VCaP (cell line): Measurements from ENCODE around the gene PRXL2B.
"Not testable (repeated sequence)": the region's sequence is repeated elsewhere in the genome, so short reads cannot be mapped to it uniquely, and the experiment has no call there.

Experiments
- H3K27ac ChIP-seq: fragments of 450-650 bp; 2 replicates; pipeline ENCODE4 v1.5.1; 2017
- TF ChIP-seq, protein P1 (sequence below): fragments of 450-650 bp; conservative IDR thresholded peaks from 2 replicates; pipeline ENCODE4 v1.5.1; 2017; ENCODE audit warnings: mild to moderate bottlenecking, moderate library complexity

Gene PRXL2B

DNA sequence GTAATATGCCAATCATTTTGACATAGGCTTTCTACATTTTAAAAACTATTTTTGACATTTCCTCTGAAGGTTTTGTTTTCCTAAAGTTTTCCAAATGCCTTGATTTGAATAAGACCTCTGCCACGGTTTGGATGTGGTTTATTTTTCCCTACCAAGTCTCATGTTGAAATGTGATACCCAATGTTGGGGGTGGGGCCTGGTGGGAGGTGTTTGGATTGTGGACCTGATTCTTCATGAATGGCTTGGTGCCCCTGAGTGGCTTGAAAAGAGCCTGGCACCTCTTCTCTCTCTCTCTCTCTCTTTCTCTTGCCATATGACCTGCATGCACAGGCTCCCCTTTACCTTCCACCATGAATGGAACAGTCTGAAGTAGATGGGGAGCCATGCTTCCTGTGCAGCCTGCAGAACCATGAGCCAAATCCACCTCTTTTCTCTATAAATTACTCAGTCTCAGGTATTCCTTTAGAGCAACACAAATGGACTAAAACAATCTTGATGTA lies 31.4 kb downstream of the PRXL2B start:
- H3K27ac ChIP-seq, result no peak overlapping the region
- TF ChIP-seq, protein P1, sequence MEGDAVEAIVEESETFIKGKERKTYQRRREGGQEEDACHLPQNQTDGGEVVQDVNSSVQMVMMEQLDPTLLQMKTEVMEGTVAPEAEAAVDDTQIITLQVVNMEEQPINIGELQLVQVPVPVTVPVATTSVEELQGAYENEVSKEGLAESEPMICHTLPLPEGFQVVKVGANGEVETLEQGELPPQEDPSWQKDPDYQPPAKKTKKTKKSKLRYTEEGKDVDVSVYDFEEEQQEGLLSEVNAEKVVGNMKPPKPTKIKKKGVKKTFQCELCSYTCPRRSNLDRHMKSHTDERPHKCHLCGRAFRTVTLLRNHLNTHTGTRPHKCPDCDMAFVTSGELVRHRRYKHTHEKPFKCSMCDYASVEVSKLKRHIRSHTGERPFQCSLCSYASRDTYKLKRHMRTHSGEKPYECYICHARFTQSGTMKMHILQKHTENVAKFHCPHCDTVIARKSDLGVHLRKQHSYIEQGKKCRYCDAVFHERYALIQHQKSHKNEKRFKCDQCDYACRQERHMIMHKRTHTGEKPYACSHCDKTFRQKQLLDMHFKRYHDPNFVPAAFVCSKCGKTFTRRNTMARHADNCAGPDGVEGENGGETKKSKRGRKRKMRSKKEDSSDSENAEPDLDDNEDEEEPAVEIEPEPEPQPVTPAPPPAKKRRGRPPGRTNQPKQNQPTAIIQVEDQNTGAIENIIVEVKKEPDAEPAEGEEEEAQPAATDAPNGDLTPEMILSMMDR, result no peak

DNA sequence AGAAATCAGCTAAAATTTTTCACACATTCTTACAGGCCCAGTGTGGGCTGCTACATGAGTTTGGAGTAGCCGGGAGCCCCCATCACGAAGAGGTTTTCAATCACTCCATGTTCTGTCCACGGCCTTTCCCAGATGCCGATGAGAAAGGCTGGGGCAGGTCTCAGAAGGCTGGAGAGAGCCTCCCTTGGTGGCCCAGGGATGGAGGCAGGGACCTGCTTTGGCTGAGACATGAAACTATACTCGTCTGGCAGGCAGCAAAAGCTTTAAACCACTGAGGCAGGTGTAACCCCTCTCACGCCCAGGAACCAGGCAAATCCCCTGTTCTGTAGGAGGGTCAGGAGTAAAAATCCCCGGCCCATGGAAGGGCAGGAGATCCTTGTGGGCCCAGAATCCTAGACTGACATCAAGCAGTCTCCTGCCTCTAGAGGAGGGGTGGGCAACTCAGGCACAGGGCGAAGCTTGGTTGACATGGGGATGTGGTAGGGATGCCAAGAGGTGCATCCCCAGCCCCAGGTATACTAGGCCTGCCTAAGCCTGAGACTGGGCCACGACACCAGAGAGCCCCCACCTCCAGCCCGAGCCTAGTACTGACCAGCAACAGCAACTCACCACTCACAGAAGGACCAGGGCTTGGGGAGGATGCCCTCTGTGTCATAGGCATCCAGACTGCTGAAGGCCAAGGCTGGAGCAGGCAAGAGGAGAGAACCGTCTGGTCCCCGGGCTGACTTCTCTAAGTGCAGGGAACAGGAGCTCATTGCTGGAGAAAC lies 37.2 kb downstream of the PRXL2B start:
- H3K27ac ChIP-seq, result no peak overlapping the region
- TF ChIP-seq, protein P1, result no peak

DNA sequence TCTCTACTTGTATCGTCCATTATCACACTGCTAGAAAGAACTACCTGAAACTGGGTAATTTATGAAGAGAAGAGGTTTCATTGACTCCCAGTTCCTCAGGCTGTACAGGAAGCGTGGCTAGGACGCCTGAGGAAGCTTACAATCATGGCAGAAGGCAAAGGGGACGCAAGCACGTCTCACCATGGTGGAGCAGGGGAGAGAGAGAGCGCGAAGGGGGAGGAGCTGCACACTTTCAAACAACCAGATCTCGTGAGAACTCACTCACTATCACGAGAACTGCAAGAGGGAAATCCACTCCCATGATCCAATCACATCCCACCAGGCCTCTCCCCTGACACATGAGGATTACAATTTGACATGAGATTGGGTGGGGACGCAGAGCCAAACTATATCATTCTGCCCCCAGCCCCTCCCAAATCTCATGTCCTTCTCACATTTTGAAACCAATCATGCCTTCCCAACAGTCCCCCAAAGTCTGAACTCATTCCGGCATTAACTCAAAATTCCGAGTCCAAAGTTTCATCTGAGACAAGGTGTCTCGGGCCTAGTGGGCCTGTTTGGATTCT lies 38.2 kb downstream of the PRXL2B start:
- TF ChIP-seq, protein P1, result no peak
- no peak overlapping the region for H3K27ac ChIP-seq

DNA sequence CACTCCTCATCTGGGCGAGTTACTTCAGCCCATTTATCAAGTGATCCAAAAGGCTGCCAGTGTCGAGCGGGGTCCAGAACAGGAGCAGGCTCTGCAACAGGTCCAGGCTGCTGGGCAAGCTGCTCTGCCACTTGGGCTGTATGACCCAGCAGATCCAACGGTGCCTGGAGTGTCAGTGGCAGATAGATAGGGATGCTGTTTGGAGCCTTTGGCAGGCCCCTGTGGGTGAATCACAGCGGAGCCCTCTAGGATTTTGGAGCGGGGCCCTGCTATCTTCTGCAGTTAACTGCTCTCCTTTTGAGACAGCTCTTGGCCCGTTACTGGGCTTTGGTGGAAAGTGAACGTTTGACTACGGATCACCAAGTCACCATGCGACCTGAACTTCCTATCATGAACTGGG lies 38.7 kb downstream of the PRXL2B start:
- no peak overlapping the region for H3K27ac ChIP-seq

DNA sequence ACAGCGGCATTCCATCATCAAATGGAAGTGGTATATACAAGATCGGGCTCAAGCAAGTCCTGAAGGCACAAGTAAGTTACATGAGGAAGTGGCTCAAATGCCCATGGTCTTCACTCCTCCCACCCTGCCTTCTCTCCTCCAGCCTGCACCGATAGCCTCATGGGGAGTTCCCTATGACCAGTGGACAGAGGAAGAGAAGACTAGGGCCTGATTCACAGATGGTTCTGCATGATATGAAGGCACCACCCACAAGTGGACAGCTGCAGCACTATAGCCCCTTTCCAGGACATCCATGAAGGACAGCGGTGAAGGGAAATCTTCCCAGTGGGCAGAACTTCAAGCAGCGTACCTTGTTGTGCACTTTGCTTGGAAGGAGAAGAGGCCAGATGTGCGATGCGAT lies 39.2 kb downstream of the PRXL2B start:
- H3K27ac ChIP-seq, result not testable (repeated sequence)

More for the DNA sequence above, 38.7 kb downstream of the PRXL2B start:
- TF ChIP-seq, protein P1, result no peak

DNA sequence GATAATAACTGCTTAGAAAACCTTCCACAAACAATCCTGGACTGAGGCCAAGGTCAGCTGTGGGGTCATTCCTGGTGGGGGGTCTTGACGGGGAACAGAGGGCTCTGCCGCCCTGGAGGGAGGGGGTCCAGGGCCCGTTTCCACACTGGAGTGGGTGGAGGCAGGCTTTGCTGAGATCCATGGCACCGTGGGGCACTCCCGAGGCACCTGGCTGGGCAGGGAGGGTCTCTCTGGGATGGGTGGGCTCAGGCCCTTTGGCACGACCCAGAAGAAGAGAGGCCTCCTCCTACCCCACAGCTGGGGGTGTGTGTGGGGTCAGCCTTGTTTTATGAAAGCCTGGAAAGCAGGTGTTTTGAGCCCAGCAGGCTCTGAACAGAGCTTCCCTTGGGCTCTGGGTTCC lies 41.2 kb downstream of the PRXL2B start:
- no peak overlapping the region for H3K27ac ChIP-seq
- TF ChIP-seq, protein P1, result no peak

DNA sequence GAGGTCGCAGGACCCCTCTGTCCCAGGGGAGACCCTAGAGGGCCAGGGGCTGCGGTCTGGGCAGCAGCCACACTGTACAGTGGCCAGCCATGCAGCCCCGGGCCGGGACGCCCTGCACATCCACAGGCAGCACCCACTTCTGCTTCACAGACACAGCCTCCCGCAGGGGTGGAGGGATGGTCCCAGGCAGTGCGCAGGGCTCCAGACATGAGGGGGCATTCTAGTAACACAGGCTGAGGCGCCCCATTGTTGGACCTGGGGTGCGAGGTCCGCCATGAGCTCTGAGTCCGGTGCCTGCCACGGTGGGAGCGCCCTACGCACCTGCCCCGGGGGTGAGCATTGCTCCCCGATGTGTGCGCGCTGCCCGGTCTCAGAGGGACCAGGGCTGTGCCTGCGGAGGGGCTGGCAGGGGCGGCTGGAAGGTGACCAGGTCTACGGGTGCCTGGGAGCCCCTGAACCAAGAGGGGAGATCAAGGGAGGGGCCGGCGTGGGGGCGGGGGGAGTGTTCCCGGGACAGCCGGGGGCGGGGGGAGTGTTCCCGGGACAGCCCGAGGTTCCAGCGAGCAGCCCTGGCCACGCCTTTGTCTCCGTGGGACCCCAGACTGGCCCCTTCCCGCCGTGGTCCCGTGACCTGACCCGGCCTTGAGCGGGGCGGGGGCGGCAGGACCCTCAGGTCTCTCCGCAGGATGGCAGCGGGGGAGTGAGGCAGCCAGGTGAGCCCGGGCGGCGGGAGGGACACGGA lies 41.8 kb downstream of the PRXL2B start:
- TF ChIP-seq, protein P1, result no peak
- no peak overlapping the region for H3K27ac ChIP-seq
